ENCODE data around the gene ABCA5. TPM values are rescaled to one million over a fixed set of nuclear protein-coding genes. Genes with fewer than 3 reads are reported as not detected.
A peak's percentile ranks its signal among the peaks of the same experiment; 100 is the strongest.

Gene ABCA5
- total and polyA plus RNA-seq, 2 donors (not counting 1 experiment from before 2014, with no cell fraction given), result 9.8 to 37.2 TPM

- TF ChIP-seq CTCF (IDR thresholded peaks at IDR 0.05), result no peak
- TF ChIP-seq EZH2 (IDR thresholded peaks at IDR 0.05; ENCODE audit: borderline replicate concordance, insufficient read depth, low read depth, low read length, poor library complexity, severe bottlenecking), result no peak
- no peak within 1 kb of the TSS for H2AFZ ChIP-seq (ENCODE audit: insufficient read depth, low read depth, low read length, poor library complexity, severe bottlenecking)
Measured at GRCh38 chr17:69228576-69228975, 98.4 kb downstream of the ABCA5 start, which contains the start of gene ABCA10. ABCA10 (minus strand) TSS chr17:69228824; CDS start chr17:69225358, 3,466 bp downstream.

GRCh38 chr17:69228018-69228417, 98.9 kb downstream of the ABCA5 start:
- no peak overlapping the region for H3K4me3 ChIP-seq (ENCODE audit: control extremely low read depth in 1 of 5, extremely low read depth in 1 of 5, insufficient read depth in 1 of 5, low read depth in 2 of 5, low read length in 4 of 5)
- peak overlapping the region; percentile 17 for H3K4me2 ChIP-seq (replicated peaks; ENCODE audit: low read depth, low read length, poor library complexity, severe bottlenecking)
- no peak for DNase-seq
- H3K4me3 Mint-ChIP-seq, result no peak overlapping the region
- H2AFZ ChIP-seq (ENCODE audit: insufficient read depth, low read depth, low read length, poor library complexity, severe bottlenecking), result no peak overlapping the region
- peaks cover 0 to 10% (median 1%) of the 10 kb centered on the region in 3 donors for H3K9me3 ChIP-seq (ENCODE audit: control extremely low read depth in 1 of 3, control insufficient read depth in 2 of 3, insufficient read depth in 1 of 3, low read length in 2 of 3)
- intact Hi-C loops (cut with micrococcal nuclease), result no loop called here
- H3K27me3 Mint-ChIP-seq, result no peaks in the 10 kb centered on the region
- H3K9ac ChIP-seq (ENCODE audit: low read length), result no peak overlapping the region
- no peaks in the 10 kb centered on the region for H3K79me2 ChIP-seq (ENCODE audit: control insufficient read depth, insufficient read depth, low read length)
- peak overlapping the region in 1 of 2 donors; percentile 58 for H3K27ac ChIP-seq (ENCODE audit: low read length in 2 of 2)
- no peaks in the 10 kb centered on the region for H3K36me3 ChIP-seq (replicated peaks in 1 of 2; ENCODE audit: control extremely low read depth in 1 of 2, control insufficient read depth in 1 of 2, extremely low read depth in 1 of 2, insufficient read depth in 2 of 2, low read length in 1 of 2)
- ChIA-PET POLR2A (no interaction called here), CTCF (interaction anchor here (1.3 kb wide), 2 partner anchors 433 to 452 kb away, joined by 3 to 4 read pairs; no protein-coding TSS in a partner anchor)
- H3K27ac Mint-ChIP-seq, result no peak overlapping the region
- peaks cover 5 to 19% of the 10 kb centered on the region in 2 donors for H3K4me1 ChIP-seq (ENCODE audit: control insufficient read depth in 2 of 2, insufficient read depth in 2 of 2, low read length in 2 of 2)
- peaks cover 16% of the 10 kb centered on the region for H3K4me1 Mint-ChIP-seq
- peaks cover 8% of the 10 kb centered on the region for H3K9me3 Mint-ChIP-seq (ENCODE audit: insufficient read depth)
- TF ChIP-seq EZH2 (IDR thresholded peaks at IDR 0.05; ENCODE audit: borderline replicate concordance, insufficient read depth, low read depth, low read length, poor library complexity, severe bottlenecking) (no peak), CTCF (IDR thresholded peaks at IDR 0.05) (no peak)
- H4K20me1 ChIP-seq (ENCODE audit: control insufficient read depth, insufficient read depth, low read length, poor library complexity, severe bottlenecking), result no peaks in the 10 kb centered on the region
- H3K27me3 ChIP-seq (replicated peaks in 1 of 4; ENCODE audit: control extremely low read depth in 1 of 4, control insufficient read depth in 3 of 4, insufficient read depth in 4 of 4, low read length in 3 of 4), result no peaks in the 10 kb centered on the region
- ATAC-seq (ENCODE audit: low read depth), result no peak

More at GRCh38 chr17:69228576-69228975, 98.4 kb downstream of the ABCA5 start, which contains the start of gene ABCA10:
- Histone ChIP-seq H3K27me3 (replicated peaks in 1 of 4; ENCODE audit: control extremely low read depth in 1 of 4, control insufficient read depth in 3 of 4, insufficient read depth in 4 of 4, low read length in 3 of 4) (no peaks in the 10 kb centered on the region), H4K20me1 (ENCODE audit: control insufficient read depth, insufficient read depth, low read length, poor library complexity, severe bottlenecking) (no peaks in the 10 kb centered on the region), H3K4me2 (replicated peaks; ENCODE audit: low read depth, low read length, poor library complexity, severe bottlenecking) (peak within 1 kb of the TSS; percentile 17), H3K27ac (ENCODE audit: low read length in 2 of 2) (peak within 1 kb of the TSS in 1 of 2 donors; percentile 58), H3K4me3 (ENCODE audit: control extremely low read depth in 1 of 5, extremely low read depth in 1 of 5, insufficient read depth in 1 of 5, low read depth in 2 of 5, low read length in 4 of 5) (no peak within 1 kb of the TSS), H3K4me1 (ENCODE audit: control insufficient read depth in 2 of 2, insufficient read depth in 2 of 2, low read length in 2 of 2) (peaks cover 5 to 17% of the 10 kb centered on the region in 2 donors), H3K9me3 (ENCODE audit: control extremely low read depth in 1 of 3, control insufficient read depth in 2 of 3, insufficient read depth in 1 of 3, low read length in 2 of 3) (peaks cover 0 to 12% (median 4%) of the 10 kb centered on the region in 3 donors), H3K9ac (ENCODE audit: low read length) (no peak within 1 kb of the TSS), H3K79me2 (ENCODE audit: control insufficient read depth, insufficient read depth, low read length) (no peaks in the 10 kb centered on the region), H3K36me3 (replicated peaks in 1 of 2; ENCODE audit: control extremely low read depth in 1 of 2, control insufficient read depth in 1 of 2, extremely low read depth in 1 of 2, insufficient read depth in 2 of 2, low read length in 1 of 2) (no peaks in the 10 kb centered on the region)
- peaks cover 14% of the 10 kb centered on the region for H3K4me1 Mint-ChIP-seq
- no peak within 1 kb of the TSS for H3K27ac Mint-ChIP-seq
- no CpG with 5 or more reads among the region's 1 CpG for WGBS (ENCODE audit: insufficient coverage)
- POLR2A ChIA-PET, result no interaction called here
- H3K27me3 Mint-ChIP-seq, result no peaks in the 10 kb centered on the region
- intact Hi-C loops (cut with micrococcal nuclease), result no loop called here
- CTCF ChIA-PET, result interaction anchor here (1.3 kb wide), 2 partner anchors 434 to 453 kb away, joined by 3 to 4 read pairs; no protein-coding TSS in a partner anchor
- H3K4me3 Mint-ChIP-seq, result no peak within 1 kb of the TSS
- H3K9me3 Mint-ChIP-seq (ENCODE audit: insufficient read depth), result peaks cover 11% of the 10 kb centered on the region
- DNase-seq (no peak), ATAC-seq (ENCODE audit: low read depth) (no peak)
